NCI-H69 (cell line): ENCODE data around the gene FILIP1L.
A peak's percentile ranks its signal among the peaks of the same experiment; 100 is the strongest.

Experiments
- DNase-seq: peaks from one replicate; lab custom pipeline; 2025; lab: John Stamatoyannopoulos, UW

Gene FILIP1L

GRCh38 chr3:99972380-99973104, 141.8 kb downstream of the FILIP1L start:
- DNase-seq, result peak; percentile 66

DNA sequence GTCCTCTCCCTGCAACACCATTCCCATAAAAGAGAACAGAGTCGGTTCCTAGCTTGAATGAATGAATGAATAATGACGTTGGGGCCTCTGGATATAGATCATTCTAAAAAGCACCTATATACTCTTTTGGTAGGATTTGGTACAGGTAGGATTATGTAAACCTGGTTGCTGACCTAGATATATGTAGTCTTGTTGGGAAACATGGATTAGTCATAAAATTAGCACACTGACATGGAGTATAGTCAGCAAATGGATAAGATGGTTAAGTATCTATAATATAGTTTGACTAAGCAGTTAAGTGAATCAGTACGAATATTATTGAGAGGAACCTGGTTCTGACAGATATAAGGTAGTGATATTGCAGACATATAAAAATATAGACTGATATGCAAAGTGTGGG, 142.5 kb downstream of the FILIP1L start:
- no peak for DNase-seq

GRCh38 chr3:99970198-99970597, 144.1 kb downstream of the FILIP1L start:
- no peak for DNase-seq

DNA sequence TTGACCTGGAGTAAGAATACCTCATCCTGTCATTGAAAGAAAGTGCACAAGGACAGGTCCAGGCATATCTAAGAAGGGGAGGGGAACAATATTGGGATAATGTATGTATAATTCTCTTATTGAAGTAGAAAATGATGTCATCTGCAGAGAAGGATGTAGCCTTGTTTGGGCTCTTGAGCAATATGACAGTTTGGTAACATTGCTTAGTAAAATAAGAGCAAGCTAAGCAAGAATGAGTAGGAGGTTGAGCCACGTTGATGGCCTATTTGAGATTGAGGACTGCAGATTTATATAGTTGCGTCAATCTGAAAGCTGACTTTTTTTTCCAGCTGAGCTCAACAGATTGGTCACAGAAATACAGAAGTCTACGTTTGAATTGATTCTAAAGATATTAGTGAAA, 145.2 kb downstream of the FILIP1L start:
- no peak for DNase-seq

DNA sequence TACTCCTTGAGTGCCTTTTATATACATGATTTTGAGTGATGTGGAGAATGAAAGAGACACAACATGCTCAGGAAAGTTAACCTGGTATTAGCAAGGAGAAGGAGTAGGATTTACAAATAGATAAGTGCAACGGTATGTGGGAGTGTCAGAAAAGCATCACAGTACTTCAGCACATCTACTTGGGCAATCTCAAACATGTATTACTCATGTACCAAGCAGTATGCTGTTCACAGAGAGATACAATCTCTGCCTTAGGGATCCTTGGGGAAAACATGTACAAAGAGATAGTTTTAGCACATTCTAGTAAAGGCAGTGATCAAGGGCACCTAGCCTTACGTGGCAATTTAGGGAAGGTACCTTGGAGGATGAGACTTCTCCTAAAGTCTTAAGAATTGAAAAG, 146.5 kb downstream of the FILIP1L start:
- no peak for DNase-seq

DNA sequence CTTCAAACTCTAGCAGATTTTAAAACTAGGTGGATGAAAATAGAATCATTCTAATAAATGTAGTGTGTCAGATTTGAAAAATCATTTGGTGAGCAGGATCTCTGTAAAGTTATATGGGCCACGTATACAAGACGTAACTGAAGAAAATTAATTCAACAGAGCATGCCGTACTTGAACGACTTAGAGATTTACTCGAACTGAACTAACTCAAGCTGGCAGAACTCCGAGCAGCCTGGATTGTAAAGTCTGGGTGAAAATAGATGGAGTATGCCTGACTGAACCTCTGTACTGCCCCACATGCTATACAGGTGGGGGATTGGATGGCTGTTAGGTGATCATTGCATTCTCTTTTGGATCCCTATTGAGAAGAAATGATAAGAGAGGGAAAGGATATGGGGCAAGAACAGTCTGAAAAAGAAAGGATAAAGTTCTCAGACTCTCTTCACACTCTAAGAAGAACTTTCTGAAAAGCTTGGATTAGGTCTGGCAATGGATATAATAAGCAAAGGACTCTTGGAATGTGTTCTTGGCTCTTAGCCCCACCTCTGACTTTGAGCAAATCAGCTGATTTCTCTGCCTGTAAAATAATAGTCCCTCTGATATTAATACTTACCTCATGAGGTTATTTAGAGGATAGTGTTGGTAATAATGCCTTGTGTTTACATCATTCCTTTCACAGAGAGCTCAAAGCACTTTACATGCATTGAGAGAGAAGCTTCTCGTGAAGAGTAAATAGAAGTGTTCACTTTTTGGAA, 147.5 kb downstream of the FILIP1L start:
- no peak for DNase-seq

DNA sequence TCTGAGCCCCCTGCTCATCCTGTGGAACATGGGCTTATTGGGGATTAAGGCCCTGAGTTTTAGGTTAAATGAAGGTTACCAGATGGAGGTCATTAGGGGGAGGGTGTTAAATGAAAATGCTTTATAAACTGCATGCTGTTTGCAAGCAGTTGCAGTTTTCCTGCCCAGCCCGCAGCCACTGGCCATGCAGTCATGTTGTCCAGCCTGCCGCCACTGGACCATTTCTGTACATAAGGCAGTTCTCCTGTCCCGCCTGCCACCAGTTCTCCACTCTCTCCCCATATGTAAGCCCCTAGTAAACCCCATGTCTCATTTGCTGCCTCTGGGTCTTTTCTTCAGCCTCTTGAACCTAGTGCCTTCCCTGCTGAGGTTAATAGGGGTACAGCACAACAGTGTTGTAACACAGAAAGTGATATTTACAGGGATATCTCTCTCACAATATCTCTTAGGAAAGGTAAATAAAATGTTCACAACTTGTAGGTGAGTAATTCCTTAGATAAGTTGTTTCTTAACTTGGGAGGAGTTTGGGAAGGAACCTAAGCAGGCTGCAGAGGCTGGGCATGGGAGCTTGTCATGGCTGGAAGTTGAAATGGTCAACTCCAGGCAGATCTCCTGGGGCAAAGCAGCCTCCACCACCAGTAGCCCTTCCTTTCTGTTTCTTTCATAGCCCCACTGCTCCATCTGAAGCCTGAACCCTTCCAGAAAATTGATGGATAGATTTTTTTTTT, 148.5 kb downstream of the FILIP1L start:
- no peak for DNase-seq

DNA sequence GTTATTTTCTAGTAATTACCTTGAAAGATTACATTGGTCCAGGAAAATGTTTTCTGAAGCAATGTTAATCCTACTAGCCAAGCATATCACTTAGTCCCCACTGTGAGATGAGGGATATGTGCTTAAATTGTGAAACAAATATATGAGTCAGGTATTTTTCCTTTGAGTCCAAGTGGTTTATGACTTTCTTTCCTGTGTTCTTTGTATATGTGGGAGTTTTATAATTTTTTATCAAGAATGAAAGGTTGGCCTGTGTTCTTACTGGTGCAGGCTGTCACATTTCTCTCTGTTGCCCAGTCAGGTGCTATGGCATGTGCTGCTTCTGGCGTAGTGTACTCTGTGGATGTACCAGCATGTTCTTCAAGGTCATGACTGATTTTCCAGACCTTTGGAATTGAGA, 149.2 kb downstream of the FILIP1L start:
- no peak for DNase-seq

GRCh38 chr3:99962703-99963102, 151.6 kb downstream of the FILIP1L start:
- no peak for DNase-seq

DNA sequence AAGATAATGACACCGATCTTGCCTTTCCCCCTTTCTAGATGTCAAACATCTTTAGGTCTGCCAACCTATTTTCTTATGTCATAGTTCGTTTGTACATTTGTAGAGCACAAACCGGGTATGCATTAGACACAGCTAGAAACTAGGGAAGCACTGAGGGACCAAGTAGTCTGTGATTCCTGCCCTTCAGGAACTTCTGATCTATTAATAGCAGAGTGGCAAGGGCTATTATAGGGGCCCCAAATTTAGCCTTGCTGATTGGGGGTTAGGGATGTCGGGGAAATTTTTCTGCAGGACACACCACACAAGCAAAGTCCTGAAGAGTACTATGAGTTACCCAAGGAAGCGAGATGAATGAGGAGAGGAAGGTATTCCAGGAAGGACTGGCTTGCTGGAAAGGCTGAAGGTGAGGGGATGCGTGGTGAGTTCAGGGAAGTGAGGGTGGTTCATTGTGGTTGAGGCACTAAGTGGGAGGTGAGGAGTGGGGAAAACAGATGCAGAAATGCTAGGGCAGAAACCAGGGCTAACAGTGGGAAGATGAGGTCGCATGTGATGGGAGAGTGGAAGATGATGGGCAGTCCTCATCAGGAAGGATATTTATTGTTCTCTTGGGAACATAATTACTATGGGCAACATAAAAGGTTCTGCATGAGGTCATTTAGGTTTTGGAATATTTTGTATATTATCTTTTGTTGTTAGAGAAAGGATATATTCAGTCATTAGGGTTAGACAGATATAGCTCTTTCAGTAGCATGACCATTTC, 152.4 kb downstream of the FILIP1L start:
- DNase-seq, result peak; percentile 23

DNA sequence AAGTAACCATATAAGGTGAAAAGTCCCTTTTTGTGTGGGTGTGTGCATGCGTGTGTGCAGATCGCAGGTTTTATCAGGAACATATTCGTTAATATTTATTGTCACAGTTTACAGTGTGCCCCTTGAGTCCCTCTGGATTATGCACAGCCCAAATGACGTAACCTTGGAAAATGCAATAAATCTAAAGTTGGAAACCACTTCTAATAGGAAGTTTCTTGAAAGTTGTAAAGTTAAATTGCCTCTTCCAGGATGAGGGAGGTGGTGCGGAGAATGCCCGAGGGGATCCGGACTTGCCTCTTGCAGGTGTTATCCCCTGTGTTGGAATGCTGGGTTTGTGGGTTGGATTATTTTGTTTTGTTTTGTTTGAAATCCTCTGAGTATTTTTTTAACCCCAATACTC, 153.4 kb downstream of the FILIP1L start:
- DNase-seq, result no peak

DNA sequence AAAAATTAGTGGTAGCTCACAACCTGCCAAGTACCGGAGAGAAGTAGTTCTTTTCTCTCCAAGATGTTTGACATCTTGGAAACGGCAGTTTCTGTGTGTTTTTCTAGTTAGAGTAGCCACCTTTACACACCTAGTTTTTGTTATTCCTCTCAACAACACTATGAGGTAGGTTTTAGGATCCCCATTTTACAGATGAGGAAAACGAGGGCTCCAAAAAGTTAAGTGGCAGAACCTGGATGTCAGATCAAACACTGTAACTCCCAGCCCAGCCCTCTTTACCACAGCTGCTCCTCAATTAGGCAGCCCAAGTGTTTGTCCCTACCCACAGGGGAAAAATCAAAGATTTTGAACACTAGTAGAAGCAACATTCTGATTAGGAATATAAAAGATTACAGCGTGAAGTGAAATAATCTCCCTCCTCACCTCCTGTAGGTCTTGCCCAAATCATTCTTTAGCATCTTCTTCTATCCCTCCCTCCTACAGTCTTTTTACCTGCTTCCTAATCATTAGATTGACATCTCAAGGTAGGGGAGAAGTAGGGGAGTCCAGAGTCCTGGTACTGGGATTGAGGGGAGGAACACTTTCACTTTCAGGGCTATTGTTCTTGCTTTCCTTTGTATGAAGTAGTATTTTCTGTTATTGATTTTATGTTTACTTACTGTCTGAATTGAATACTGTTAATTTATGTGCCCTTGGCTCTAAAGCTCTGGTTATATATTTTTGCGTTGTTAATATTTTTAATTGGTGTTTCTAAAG, 154.0 kb downstream of the FILIP1L start:
- DNase-seq, result no peak

- DNase-seq, result no peak
These were observed 155.9 kb downstream of the FILIP1L start for GRCh38 chr3:99958222-99958912.

- no peak for DNase-seq
These were observed 157.0 kb downstream of the FILIP1L start for GRCh38 chr3:99957151-99957796.

DNA sequence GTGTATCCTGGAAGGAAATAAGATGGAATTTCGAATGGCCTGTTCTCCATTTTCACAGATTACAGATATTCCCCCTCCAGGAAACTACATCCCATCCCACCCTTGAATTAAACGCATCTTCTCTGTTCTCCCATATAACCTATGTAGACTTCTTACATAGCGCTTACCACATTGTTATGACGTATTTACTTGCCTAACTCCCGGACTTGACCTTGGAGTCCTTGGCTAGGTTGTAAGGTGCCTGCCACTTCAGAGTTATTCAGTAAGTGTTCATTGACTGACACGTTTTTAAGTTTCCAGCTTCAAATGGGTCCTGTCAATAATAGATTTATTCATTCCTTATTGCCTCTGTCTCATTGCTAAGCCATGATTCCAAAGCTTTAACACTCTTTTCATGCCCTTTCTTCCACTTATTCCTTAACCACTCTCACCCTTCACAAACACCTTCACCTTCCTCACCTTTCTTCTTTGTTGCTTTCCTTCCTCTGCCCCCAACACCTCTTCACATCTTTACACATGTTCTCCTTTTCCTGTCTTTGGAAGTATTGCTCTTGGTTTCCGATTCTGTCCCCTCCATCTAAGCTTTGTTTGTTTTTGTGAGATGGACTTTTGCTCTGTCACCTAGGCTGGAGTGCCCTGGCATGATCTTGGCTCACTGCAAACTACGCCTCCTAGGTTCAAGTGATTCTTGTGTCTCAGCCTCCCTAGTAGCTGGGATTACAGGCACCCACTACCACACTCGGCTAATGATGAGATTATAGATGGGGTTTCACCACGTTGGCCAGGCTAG, 158.3 kb downstream of the FILIP1L start:
- no peak for DNase-seq

- DNase-seq, result peak; percentile 5
These were observed 159.2 kb downstream of the FILIP1L start for GRCh38 chr3:99954914-99955644.

- DNase-seq, result no peak
These were observed 160.7 kb downstream of the FILIP1L start for GRCh38 chr3:99953596-99953995.

DNA sequence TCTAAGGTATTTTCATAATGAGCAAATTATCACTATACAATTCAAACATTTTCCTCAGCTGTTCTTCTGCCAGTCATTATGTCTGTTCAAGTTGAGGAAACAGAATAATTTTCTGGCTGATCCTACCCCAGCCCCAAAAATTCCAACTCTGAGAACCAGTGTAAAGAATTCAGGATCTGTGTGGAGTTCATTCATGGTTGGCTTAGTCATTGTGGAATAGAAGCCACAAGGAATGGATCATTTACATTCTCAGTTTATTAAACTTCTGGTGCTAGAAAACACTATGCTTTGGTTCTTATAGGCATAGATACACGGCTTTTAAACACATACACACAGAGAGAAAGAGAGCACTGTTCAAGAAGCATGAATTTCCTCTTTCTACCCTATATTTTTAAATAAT, 162.0 kb downstream of the FILIP1L start:
- DNase-seq, result no peak

GRCh38 chr3:99951701-99952100, 162.6 kb downstream of the FILIP1L start:
- DNase-seq, result no peak
